Measurements from ENCODE around the gene MBOAT1.
"Not testable (repeated sequence)": the region's sequence is repeated elsewhere in the genome, so short reads cannot be mapped to it uniquely, and the experiment has no call there.

Gene MBOAT1

DNA sequence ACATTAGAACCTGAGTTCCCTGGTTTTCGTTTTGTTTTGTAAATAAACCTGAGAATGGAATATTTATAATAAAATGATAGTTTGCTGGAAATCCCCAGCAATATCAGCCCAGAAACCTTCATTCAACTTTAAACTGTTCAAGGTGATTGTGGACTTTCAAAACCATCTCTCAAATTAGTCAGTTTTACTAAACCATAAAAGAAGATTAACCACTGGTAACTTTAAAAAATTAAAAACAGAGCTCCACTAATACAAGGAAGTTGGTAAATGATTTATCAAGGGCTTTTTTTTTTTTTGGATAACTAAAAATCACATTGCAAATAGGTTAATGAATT, 10.0 kb downstream of the MBOAT1 start:
- no peak for DNase-seq

GRCh38 chr6:20200761-20201630, 11.3 kb downstream of the MBOAT1 start:
- no peak for DNase-seq

DNA sequence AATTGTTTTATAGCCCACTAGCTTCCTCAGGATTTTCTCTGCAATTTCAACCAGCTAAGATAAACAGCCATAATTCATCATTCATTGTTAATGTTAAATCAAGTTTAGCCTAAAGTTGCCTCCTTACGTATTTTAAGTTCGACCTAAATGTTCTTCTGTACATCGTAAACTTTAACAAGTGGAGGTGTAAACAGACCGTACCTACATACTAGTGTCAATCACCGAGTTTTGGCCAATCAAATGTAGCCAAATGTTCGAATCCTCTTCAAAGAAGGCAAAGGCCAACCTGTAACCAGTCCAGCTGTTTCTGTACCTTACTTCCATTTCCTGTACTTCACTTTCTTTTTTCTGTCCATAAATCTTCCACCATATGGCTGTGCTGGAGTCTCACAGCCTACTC, 13.5 kb downstream of the MBOAT1 start:
- no peak for DNase-seq

DNA sequence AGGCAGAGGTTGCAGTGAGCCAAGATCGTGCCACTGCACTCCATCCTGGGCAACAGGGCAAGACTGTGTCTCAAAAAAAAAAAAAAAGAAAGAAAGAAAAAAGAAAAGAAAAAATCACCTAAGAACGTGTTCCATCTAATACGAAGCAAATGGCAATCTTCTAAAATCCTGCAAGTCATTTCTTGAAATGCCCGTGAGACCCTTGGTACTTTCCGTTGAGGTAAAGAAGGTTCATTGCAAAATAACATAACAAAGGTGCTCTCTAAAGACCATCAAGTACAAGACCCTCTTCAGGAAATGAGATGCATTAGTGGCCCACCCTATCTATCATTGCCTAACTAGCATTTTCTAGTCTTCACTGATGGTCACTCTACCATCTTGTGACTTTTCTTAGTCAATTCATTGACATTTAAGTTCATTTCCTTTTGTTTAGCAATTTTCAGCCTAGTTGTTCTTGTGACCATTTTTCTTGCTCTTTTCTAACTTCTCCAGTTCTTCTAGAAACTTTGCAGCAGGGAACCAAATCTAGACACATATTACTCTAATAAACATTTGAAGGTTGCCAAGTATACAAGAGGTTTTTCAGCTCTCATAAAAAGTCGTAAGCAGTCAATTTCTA, 14.0 kb downstream of the MBOAT1 start:
- no peak for DNase-seq

GRCh38 chr6:20197251-20197650, 15.0 kb downstream of the MBOAT1 start:
- no peak for DNase-seq

- DNase-seq = no peak
Observed at GRCh38 chr6:20192625-20193024, 19.6 kb downstream of the MBOAT1 start.

DNA sequence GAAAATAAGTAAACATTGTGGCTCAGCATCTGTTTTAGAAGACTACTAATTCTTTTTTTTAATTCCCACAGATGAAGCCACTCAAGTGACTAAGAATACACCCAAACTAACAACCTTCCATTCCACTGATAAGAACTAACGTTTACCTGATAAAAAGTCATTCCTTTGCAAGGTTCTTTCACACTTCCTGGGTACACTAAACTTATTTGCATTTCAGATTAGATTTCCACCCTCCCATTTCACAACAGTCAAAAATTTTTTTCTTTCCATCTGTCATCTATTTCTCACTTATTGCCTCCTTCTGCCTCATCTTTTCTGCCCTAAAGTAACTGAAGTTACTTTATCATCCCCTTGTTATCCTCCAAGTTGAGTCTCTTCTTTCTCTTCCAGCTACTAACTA, 20.3 kb downstream of the MBOAT1 start:
- no peak for DNase-seq

GRCh38 chr6:20188630-20189075, 23.6 kb downstream of the MBOAT1 start:
- DNase-seq = peak; percentile 94

GRCh38 chr6:20186981-20187380, 25.3 kb downstream of the MBOAT1 start:
- no peak for DNase-seq

DNA sequence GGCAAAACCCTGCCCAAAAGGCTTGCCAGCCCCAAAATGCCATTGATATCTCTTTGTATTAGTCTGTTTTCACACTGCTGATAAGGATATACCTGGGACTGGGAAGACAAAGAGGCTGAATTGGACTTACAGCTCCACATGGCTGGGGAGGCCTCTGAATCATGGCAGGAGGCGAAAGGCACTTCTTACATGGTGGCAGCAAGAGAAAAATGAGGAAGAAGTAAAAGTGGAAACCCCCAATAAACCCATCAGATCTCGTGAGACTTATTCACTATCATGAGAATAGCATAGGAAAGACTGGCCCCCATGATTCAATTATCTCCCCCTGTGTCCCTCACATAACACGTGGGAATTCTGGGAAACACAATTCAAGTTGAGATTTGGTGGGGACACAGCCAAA, 28.6 kb downstream of the MBOAT1 start:
- no peak for DNase-seq

GRCh38 chr6:20182926-20183521, 29.2 kb downstream of the MBOAT1 start:
- no peak for DNase-seq

GRCh38 chr6:20182069-20182468, 30.2 kb downstream of the MBOAT1 start:
- no peak for DNase-seq

- DNase-seq = peak; percentile 68
Observed at GRCh38 chr6:20180935-20181334, 31.3 kb downstream of the MBOAT1 start.

GRCh38 chr6:20179287-20180045, 32.8 kb downstream of the MBOAT1 start:
- not testable (repeated sequence) for DNase-seq

- DNase-seq = peak; percentile 46
Observed at GRCh38 chr6:20178327-20178726, 33.9 kb downstream of the MBOAT1 start.

DNA sequence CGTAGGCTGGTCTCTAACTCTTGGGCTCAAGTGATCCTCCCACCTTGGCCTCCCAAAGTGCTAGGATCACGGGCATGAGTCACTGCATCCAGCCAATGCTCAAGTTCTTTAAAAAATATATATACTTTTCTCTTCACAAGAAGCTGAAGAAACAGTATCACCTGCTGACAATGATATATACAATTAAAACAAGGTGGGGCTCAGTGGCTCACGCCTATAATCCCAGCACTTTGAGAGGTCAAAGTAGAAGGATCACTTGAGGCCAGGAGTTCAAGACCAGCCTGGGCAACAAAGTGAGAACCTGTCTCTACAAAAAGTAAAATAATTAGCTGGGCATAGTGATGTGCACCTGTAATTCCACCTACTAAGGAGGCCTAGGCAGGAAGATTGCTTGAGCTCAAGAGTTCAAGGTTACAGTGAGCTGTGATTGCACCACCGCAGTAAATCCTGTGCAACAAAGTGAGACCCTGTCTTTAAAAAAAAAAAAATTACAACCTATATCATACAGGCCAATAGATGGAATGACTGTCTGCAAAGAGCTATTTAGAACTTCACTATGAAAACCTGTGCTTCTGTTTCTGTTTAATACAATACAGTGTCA, 36.4 kb downstream of the MBOAT1 start:
- DNase-seq = no peak

- DNase-seq = peak; percentile 88
Observed at GRCh38 chr6:20173833-20174792, 38.2 kb downstream of the MBOAT1 start.

GRCh38 chr6:20172842-20173456, 39.3 kb downstream of the MBOAT1 start:
- DNase-seq = no peak

- no peak for DNase-seq
Observed at GRCh38 chr6:20170455-20171148, 41.7 kb downstream of the MBOAT1 start.

- peak; percentile 36 for DNase-seq
Observed at GRCh38 chr6:20169786-20170185, 42.5 kb downstream of the MBOAT1 start.
